Endothelial cell of umbilical vein (primary cell): ENCODE measurements around the gene ZCCHC14. TPM values are rescaled to one million over a fixed set of nuclear protein-coding genes. Genes with fewer than 3 reads are reported as not detected.

Experiments
- BruUV-seq: library from RNA; stranded (reverse); fragments of 400-500 nt; replicated peaks from 2 replicates; lab custom pipeline; 2021; lab: Mats Ljungman, UMichigan
- CTCF ChIA-PET: fragments of 300-600, 350-600 bp; sonication (Branson Sonifier 250); formaldehyde crosslinking; loops from one replicate; lab custom pipeline; 2021; ENCODE audit warnings: antibody characterized with exemption, inconsistent platforms; lab: Charles Lee
- POLR2A ChIA-PET: fragments of 300-600, 350-600 bp; sonication (Branson Sonifier 250); formaldehyde crosslinking; loops from one replicate; lab custom pipeline; 2021; ENCODE audit warnings: antibody characterized with exemption, inconsistent platforms; lab: Charles Lee
- DNase-seq: peaks from one replicate; pipeline ENCODE4 v3.0.0-alpha.2; 2011; ENCODE audit warnings: low read depth, low spot score
- FAIRE-seq: peaks from 2 replicates; lab custom pipeline; 2011; peaks lifted over from hg19 to GRCh38; lab: Jason Lieb, UNC
- H2AFZ ChIP-seq: 2 replicates; pipeline ENCODE4 v1.6.0; 2012; ENCODE audit warnings: low read depth, low read length, control low read depth, inconsistent platforms
- H3K27ac ChIP-seq: 2 replicates; pipeline ENCODE4 v1.5.1; 2011; ENCODE audit warnings: low read depth, mild to moderate bottlenecking, control low read depth, low read length, moderate library complexity; ENCODE audit not compliant: insufficient read depth
- H3K27me3 ChIP-seq, 2 experiments: 2 replicates each; pipeline versions ENCODE4 v1.6.0 to v1.6.1; 2011; ENCODE audit warnings: low read length in 2 of 2, mixed read lengths in 1 of 2; ENCODE audit not compliant: control insufficient read depth in 2 of 2, insufficient read depth in 2 of 2
- H3K36me3 ChIP-seq, 2 experiments: 2 replicates in 1 of 2; 3 replicates in 1 of 2; pipeline ENCODE4 v1.5.1; 2011; ENCODE audit warnings: low read length in 2 of 2, mild to moderate bottlenecking in 1 of 2, moderate library complexity in 1 of 2; ENCODE audit not compliant: control insufficient read depth in 2 of 2, insufficient read depth in 2 of 2; ENCODE audit errors: extremely low read depth in 1 of 2
- H3K4me1 ChIP-seq: 3 replicates; pipeline ENCODE4 v1.5.1; 2011; ENCODE audit warnings: mild to moderate bottlenecking, low read length; ENCODE audit not compliant: control insufficient read depth, insufficient read depth; ENCODE audit errors: extremely low read depth
- H3K4me2 ChIP-seq: 2 replicates; pipeline ENCODE4 v1.6.1; 2011; ENCODE audit warnings: low read length, control low read depth, mixed read lengths; ENCODE audit not compliant: insufficient read depth
- H3K4me3 ChIP-seq, 3 experiments: fragments of 200-600 bp in 1 of 3; sonication (generic), shearing (Covaris generic) in 1 of 3; replicated peaks in 1 of 3; 2 replicates each; pipeline ENCODE4 v1.5.1; 2011 to 2016; ENCODE audit warnings: control low read depth in 3 of 3, low read length in 3 of 3, mild to moderate bottlenecking in 2 of 3, inconsistent platforms in 1 of 3, low read depth in 1 of 3, moderate library complexity in 1 of 3; ENCODE audit not compliant: insufficient read depth in 1 of 3
- H3K79me2 ChIP-seq: 2 replicates; pipeline ENCODE4 v1.6.0; 2012; ENCODE audit warnings: low read length, inconsistent platforms; ENCODE audit not compliant: control insufficient read depth, insufficient read depth
- H3K9ac ChIP-seq: replicated peaks from 2 replicates; pipeline ENCODE3; 2011; ENCODE audit warnings: low read length, control low read depth; ENCODE audit not compliant: insufficient read depth; ENCODE audit errors: extremely low read depth
- H3K9me1 ChIP-seq: replicated peaks from 3 replicates; pipeline ENCODE4 v1.6.0; 2011; ENCODE audit warnings: mild to moderate bottlenecking, low read length; ENCODE audit not compliant: control insufficient read depth, insufficient read depth; ENCODE audit errors: extremely low read depth
- H3K9me3 ChIP-seq: replicated peaks from 2 replicates; pipeline ENCODE4 v1.5.1; 2012; ENCODE audit warnings: low read length, inconsistent platforms; ENCODE audit not compliant: control insufficient read depth, insufficient read depth
- H4K20me1 ChIP-seq: replicated peaks from 2 replicates; pipeline ENCODE3; 2011; ENCODE audit warnings: mild to moderate bottlenecking, low read length; ENCODE audit not compliant: control insufficient read depth, insufficient read depth; ENCODE audit errors: extremely low read depth
- EZH2 ChIP-seq: IDR thresholded peaks from 2 replicates; pipeline ENCODE4 v1.6.1; 2012; ENCODE audit warnings: borderline replicate concordance, low read depth, mild to moderate bottlenecking, moderate library complexity, low read length, inconsistent platforms; ENCODE audit not compliant: severe bottlenecking
- FOS ChIP-seq: IDR thresholded peaks from 2 replicates; pipeline ENCODE4 v1.6.1; 2011; ENCODE audit warnings: mild to moderate bottlenecking, low read length, moderate library complexity, borderline replicate concordance; ENCODE audit not compliant: insufficient read depth
- GATA2 ChIP-seq: IDR thresholded peaks from 2 replicates; pipeline ENCODE4 v1.7.0; 2011; ENCODE audit warnings: low read depth, mild to moderate bottlenecking, moderate library complexity, mixed read lengths, low read length; ENCODE audit not compliant: insufficient read length, insufficient read depth
- JUN ChIP-seq: IDR thresholded peaks from 2 replicates; pipeline ENCODE4 v1.6.1; 2011; ENCODE audit warnings: borderline replicate concordance, low read depth; ENCODE audit not compliant: insufficient read length, insufficient read depth
- MYC ChIP-seq: IDR thresholded peaks from one replicate; pipeline ENCODE4 v1.6.1; 2011; ENCODE audit warnings: mild to moderate bottlenecking, low read depth, low read length
- POLR2A ChIP-seq: IDR thresholded peaks from 2 replicates; pipeline ENCODE4 v1.6.1; 2012; ENCODE audit warnings: low read depth, mild to moderate bottlenecking, control low read depth, low read length
- POLR2AphosphoS5 ChIP-seq: IDR thresholded peaks from 2 replicates; pipeline ENCODE4 v1.6.1; 2012; ENCODE audit warnings: low read depth, mild to moderate bottlenecking, control low read depth, low read length, moderate library complexity; ENCODE audit not compliant: insufficient read depth
- dilution Hi-C: fragments of 300-500 bp; cut with MboI; formaldehyde crosslinking; loops from one replicate; pipeline ENCODE4 v1.15.0; 2019; ENCODE audit warnings: low sequenced_read_pairs; ENCODE audit not compliant: extremely low pct_ligation_motif_present
- intact Hi-C: fragments of 100-400 bp; cut with micrococcal nuclease; formaldehyde crosslinking; loops from one replicate; pipeline ENCODE4 v1.10.0; 2022
- polyA plus RNA-seq, 4 experiments: library from polyadenylated mRNA; depleted of rRNA in 3 of 4; stranded (reverse) in 3 of 4; unstranded in 1 of 4; fragments of >200 nt; gene quantifications; 2 replicates each; pipeline versions ENCODE4 v1.2.1 to v1.2.3, GENCODE V29; 2011 to 2012; ENCODE audit warnings: missing spikeins in 1 of 4
- total RNA-seq: library from RNA; stranded (reverse); gene quantifications from 2 replicates; pipeline ENCODE4 v1.2.3, GENCODE V29; 2021
- TF ChIP-seq, protein P1 (sequence below): IDR thresholded peaks from 2 replicates; pipeline ENCODE4 v1.6.1; 2011; ENCODE audit not compliant: insufficient read depth, insufficient read length
- TF ChIP-seq, protein P2 (sequence below), 2 donors: IDR thresholded peaks; 1 replicate in 1 of 2; 2 replicates in 1 of 2; pipeline ENCODE4 v1.5.1; 2011; ENCODE audit warnings: low read length in 2 of 2, mild to moderate bottlenecking in 2 of 2, moderate library complexity in 2 of 2, control low read depth in 1 of 2, inconsistent platforms in 1 of 2, low read depth in 1 of 2; ENCODE audit not compliant: insufficient read depth in 1 of 2; ENCODE audit errors: extremely low read depth in 1 of 2

The ZCCHC14 gene
- total and polyA plus RNA-seq, 2 donors (not counting 3 experiments of a cell fraction or from before 2014, with no cell fraction given): 9.5 to 30.9 TPM

DNA sequence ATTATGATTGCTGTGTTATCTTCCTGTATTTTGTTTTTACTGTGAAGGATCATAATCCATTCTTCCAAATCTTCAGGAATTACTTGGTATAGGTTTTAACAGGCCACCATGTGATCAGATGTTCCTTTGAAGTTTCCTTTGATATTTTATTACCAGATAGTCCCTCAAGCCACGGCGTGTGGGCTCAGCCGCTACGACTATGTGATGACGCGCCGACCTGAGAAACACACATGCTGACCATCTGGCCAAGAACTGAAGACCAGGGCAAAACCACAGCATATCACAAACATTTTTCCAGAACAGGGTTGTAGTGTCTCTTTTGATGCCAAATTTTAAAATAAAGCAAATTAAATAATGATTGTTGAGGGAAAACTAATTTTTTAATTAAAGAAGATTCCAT is 47.3 kb downstream of the ZCCHC14 start:
- peaks cover 0 to 6% of the 10 kb centered on the region in 2 experiments for H3K36me3 ChIP-seq
- H3K27ac ChIP-seq: no peak overlapping the region
- no peak for DNase-seq
- intact Hi-C loops: no loop called here
- no peaks in the 10 kb centered on the region for H3K4me1 ChIP-seq
- H3K79me2 ChIP-seq: peaks cover 4% of the 10 kb centered on the region
- H3K27me3 ChIP-seq: no peaks in the 10 kb centered on the region
- no peaks in the 10 kb centered on the region for H4K20me1 ChIP-seq
- dilution Hi-C loops: no loop called here
- BruUV-seq: no TSS peak
- no peak for FAIRE-seq
- H2AFZ ChIP-seq: no peak overlapping the region
- no peak overlapping the region for H3K4me3 ChIP-seq
- no peak overlapping the region for H3K4me2 ChIP-seq
- no peak overlapping the region for H3K9ac ChIP-seq
- H3K9me1 ChIP-seq: no peaks in the 10 kb centered on the region
- TF ChIP-seq FOS (no peak), POLR2AphosphoS5 (no peak)
- TF ChIP-seq, protein P1, sequence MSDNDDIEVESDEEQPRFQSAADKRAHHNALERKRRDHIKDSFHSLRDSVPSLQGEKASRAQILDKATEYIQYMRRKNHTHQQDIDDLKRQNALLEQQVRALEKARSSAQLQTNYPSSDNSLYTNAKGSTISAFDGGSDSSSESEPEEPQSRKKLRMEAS: no peak
- TF ChIP-seq, protein P2, sequence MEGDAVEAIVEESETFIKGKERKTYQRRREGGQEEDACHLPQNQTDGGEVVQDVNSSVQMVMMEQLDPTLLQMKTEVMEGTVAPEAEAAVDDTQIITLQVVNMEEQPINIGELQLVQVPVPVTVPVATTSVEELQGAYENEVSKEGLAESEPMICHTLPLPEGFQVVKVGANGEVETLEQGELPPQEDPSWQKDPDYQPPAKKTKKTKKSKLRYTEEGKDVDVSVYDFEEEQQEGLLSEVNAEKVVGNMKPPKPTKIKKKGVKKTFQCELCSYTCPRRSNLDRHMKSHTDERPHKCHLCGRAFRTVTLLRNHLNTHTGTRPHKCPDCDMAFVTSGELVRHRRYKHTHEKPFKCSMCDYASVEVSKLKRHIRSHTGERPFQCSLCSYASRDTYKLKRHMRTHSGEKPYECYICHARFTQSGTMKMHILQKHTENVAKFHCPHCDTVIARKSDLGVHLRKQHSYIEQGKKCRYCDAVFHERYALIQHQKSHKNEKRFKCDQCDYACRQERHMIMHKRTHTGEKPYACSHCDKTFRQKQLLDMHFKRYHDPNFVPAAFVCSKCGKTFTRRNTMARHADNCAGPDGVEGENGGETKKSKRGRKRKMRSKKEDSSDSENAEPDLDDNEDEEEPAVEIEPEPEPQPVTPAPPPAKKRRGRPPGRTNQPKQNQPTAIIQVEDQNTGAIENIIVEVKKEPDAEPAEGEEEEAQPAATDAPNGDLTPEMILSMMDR (IDR thresholded peaks at IDR 0.05; ENCODE audit: extremely low read depth in 1 of 2, insufficient read depth in 1 of 2, low read depth in 1 of 2, low read length in 2 of 2): no peak
- ChIA-PET POLR2A (no interaction called here), CTCF (no interaction called here)
- H3K9me3 ChIP-seq: no peaks in the 10 kb centered on the region

DNA sequence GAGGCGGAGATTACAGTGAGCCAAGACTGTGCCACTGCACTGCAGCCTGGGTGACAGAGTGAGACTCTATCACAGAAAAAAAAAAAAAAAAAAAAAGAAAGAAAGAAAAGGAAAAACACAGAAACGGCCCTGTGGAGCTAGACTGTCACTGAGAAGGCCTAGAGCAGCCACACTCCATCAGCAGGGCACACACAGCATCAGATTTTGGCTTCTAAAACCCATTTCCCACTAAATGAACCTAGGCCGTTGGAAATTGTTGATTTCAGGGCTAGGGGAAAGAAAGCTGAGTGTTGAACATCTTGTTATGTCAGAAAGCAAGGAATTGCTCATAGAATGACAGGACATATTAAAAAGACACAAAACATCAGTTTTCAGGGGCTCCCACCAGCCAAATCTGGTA is 48.9 kb downstream of the ZCCHC14 start:
- dilution Hi-C loops: no loop called here
- TF ChIP-seq JUN (no peak), GATA2 (no peak), POLR2A (no peak), POLR2AphosphoS5 (no peak), EZH2 (no peak), FOS (no peak), MYC (no peak)
- TF ChIP-seq, protein P2 (IDR thresholded peaks at IDR 0.05; ENCODE audit: extremely low read depth in 1 of 2, insufficient read depth in 1 of 2, low read depth in 1 of 2, low read length in 2 of 2): no peak
- TF ChIP-seq, protein P1: no peak
- Histone ChIP-seq H2AFZ (no peak overlapping the region), H3K27ac (no peak overlapping the region), H3K79me2 (peaks cover 4% of the 10 kb centered on the region), H3K4me3 (no peak overlapping the region), H3K9ac (no peak overlapping the region), H3K9me3 (no peaks in the 10 kb centered on the region), H3K36me3 (peaks cover 0 to 5% of the 10 kb centered on the region in 2 experiments), H3K4me1 (no peaks in the 10 kb centered on the region), H3K4me2 (no peak overlapping the region), H3K27me3 (no peaks in the 10 kb centered on the region), H4K20me1 (no peaks in the 10 kb centered on the region), H3K9me1 (no peaks in the 10 kb centered on the region)
- no TSS peak for BruUV-seq
- CTCF ChIA-PET: interaction anchor here (1.2 to 1.7 kb wide), 3 partner anchors 8 to 127 kb away, joined by 3 to 5 read pairs (median 5); no protein-coding TSS in a partner anchor
- POLR2A ChIA-PET: no interaction called here
- no peak for DNase-seq
- intact Hi-C loops: no loop called here
- no peak for FAIRE-seq
